NCI-H2081 treated with DMSO at 0.1 percent for 48 hours (cell line): ENCODE results near the gene PDCD6IP.
"Not testable (repeated sequence)": the region's sequence is repeated elsewhere in the genome, so short reads cannot be mapped to it uniquely, and the experiment has no call there.

Source experiments
- DNase-seq: peaks from one replicate; lab custom pipeline; 2025; lab: John Stamatoyannopoulos, UW

Gene PDCD6IP

DNA sequence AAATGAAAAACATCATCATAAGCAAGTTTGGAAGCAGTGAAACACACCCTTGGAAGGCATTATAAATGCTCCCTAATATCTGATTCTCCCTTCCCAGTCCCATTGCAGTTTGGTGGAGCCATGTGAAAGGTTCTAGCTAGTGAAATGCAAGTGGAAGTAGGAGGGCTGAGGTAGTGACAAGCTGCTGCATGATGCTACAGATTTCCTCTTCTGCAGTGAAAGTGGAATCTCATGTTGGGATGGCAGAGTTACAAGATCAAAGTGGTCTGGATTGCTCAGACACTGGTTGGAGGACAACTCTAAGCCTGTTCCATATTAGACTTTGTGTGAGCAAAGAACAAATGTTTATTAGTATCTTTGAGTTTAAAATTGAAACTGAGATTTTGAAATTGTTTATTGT, 3.3 kb upstream of the PDCD6IP start:
- DNase-seq, result no peak

DNA sequence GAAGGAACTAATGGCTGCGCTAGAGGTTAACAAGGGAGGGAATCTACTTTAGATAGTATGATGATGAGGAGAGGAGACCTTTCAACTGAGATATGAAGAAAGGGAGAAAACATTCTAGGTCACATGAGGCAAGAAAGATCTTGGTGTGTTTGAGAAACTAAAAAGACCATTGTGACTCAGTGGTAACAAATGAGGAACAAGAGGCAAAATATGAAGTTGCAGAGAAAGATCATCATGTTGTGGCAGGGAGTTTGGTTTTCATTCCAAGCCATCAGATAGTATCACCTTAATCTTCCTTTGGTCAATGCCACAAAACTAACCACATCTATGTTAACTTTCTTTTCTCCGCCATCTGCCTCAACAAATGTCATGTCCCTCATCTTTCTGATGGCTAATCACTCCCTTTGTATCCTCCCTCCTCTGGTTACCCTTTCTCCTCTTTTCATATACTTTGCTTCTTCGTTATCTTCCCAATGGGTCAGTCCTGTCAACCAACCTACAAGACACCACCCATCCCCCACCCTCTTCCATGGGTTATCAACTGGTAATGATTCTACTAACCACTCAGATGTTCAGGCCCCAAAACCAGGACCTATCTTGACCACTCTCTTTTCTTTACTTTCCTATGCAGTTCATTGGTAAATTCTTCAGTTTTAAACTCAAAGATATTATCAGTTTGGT, 2.4 kb upstream of the PDCD6IP start:
- no peak for DNase-seq

DNA sequence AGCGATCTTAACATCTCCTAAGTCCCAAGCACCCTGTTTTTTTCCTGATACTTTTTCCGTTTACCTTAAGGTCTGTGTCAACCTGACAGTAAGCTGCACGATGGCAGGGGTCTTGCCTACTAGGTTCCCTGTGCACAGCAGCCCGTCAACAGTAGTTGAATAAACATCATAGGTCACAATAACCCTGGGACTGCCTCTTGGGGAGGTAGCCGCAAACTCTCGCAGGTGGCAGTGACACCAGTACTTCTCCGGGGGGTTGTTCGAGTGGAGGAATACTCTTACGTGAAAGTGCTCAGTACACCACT, 365 bp upstream of the PDCD6IP start:
- DNase-seq, result no peak

DNA sequence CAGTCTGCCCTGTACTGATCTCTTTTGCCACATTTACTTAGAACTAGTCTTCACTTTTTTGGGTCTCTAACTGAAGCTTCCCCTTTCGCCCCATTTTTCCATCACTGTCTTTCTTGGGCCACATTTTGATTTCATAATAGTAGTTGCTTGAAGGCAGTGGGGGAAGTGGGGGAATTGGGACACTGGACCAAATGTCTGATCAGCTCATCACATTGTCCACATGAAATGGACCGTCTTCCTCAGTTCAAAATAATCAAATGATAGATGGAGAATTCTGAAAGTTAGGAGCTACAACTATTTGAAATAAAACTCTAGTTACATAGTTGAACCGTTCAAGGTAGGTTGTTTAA, 747 bp downstream of the PDCD6IP start:
- no peak for DNase-seq

DNA sequence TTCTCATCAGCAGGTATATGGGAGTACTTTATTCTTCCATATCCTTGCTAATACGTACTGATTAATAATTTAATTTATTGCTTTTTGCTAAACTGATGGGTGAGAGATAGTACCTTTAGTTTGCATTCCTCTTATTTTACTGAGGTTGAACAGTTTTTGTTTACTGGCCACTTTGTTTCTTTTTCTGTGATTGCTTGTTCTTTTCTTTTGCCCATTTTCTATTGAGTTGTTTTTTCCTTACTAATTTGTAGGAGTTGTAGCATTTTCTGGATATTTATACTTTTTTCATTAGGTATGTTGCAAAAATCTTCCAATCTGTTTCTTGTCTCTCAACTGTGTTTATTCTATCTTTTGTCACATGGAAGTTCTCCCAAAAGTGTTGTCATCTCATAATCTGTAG, 4.8 kb downstream of the PDCD6IP start:
- DNase-seq, result no peak

DNA sequence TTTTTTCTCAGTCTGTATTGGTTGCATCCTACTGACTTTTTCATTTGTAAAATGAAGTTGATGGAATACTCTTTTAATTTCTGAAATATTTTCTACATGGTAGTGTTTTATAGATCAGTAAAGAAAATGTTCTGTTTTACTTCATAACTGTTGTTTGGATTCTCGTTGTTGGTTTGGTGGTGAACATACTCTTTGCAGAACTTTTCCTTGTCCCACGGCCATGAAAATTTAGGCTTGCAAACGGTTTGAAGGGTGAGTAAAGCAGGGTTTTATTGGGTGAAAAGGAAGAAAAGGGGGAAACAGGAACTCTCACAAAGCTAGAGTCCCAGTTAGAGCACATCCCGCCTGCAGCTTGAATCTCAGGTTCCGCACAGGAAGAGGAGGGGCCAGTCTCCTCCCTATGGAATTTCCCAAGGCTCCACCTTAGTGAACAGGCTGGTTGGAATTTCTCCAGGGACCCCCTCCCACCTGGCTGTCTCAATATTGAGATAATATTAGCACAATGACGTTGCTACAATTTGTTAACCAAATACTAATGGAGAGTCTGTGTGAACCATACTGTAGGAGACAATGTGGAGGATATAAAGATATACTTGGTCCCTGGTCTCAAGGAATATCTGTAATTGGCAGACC, 5.6 kb downstream of the PDCD6IP start:
- DNase-seq, result no peak

DNA sequence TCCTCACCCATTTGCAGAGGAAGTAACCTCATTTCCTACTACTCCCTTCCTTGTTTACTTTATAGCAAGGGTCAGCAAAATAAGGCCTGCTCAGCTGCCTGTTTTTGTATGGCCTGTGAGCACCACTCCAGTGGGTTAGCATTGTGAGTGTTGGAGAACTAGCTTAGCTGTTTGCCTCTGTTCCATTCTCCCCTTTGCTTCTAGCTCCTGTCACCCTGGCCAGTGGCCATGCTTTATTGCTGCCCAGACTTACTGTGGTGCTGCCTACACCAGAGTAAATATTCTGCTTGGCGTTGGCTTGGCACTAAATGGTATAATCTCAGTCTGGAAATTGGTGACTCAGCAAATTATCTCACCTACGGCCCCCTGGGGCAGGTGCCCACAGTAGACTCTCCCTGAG, 8.8 kb downstream of the PDCD6IP start:
- no peak for DNase-seq

DNA sequence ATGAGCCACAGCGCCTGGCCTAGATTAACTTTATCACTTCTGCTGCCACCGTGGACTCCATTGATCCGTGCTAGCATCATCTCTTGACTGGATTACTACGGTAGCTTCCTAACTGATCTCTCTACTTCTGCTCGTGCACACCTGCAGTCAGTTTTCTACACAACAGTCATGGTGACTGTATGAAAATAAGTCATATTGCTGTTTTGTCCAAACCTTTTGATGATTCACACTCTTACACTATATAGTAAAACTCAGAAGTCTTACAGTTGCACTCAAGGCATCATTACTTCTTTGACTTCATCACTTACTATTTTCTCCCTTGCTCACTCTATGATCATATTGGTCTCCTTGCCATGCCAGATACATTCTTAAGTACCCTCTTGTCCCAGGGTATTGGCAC, 10.1 kb downstream of the PDCD6IP start:
- DNase-seq, result no peak

DNA sequence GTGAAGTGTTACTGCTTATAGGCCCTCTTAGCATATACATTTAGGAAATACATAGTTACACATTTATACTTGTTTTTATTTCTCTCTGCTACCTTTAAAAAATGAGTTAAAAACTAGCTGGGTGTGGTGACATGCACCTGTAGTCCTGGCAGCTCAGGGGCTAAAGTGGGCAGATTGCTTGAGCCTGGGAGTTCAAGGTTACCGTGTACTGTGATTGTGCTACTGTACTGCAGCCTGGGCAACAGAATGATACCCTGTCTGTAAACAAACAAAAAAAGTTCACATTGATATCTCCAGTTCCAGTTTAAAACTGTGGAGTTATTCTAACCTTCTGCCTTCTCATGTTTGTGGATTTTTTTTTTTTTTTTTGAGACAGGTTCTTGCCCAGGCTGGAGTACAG, 12.1 kb downstream of the PDCD6IP start:
- DNase-seq, result no peak

DNA sequence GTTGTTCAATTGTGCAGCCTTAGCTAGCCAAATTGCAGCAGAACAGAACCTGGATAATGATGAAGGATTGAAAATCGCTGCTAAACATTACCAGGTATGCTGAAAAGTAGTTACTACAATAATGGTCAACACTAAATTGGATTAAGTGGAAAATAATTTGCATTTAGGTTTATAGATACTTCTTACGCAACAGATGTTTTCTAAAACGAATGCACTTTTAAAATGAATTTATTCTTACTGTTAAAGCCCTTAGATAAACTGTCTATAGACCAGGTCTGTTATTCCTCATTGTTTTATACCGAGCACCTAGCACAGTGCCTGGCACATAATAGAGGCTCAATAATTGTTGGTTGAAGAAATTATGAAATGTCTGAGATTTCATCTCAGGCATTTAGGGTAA, 23.6 kb downstream of the PDCD6IP start:
- DNase-seq, result no peak

DNA sequence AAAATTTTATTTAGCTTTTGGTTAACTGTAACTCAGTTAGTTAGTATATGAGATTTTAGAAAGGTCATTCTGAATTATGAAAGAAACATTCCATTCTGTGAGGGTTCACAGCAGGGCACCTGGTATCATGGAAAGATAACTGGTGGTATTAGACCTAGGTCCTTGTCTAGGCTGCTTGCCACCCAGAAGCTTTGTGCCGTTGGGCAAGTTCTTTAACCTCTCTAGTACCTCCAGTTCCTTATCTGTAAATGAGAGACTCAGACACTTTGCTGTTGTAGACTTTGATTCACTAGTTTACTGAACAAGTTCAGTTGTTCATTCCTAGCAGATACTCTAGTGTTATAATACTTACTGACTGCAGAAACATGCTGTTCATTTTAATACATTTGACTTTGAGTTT, 25.4 kb downstream of the PDCD6IP start:
- DNase-seq, result no peak

DNA sequence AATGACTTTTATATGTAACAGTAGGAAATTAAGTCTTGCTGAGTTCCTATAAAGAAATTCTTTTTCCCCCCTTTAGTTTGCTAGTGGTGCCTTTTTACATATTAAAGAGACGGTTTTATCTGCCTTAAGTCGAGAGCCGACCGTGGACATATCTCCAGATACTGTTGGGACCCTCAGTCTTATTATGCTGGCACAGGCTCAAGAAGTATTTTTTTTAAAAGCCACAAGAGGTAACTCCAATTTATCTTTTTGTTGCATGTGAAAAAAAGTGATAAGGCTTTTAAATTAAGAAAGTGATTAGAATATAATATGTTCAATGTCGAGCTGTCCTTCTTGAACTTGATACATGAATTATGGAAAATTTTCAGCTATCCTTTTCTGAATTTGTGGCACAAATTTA, 26.7 kb downstream of the PDCD6IP start:
- no peak for DNase-seq

DNA sequence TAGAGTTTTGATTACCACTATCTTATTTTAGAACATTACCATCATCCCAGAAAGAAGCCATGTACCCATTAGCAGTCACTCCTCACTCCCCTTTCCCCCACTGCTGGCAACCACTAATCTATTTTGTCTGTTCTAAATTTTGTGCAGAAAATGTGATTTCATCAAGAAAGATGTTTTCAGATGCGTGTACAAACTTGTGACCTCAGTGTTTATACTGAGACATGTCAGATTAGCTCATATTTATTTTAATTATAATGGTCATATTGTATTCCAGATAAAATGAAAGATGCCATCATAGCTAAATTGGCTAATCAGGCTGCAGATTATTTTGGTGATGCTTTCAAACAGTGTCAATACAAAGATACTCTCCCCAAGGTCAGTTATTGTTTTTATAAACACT, 27.8 kb downstream of the PDCD6IP start:
- no peak for DNase-seq

DNA sequence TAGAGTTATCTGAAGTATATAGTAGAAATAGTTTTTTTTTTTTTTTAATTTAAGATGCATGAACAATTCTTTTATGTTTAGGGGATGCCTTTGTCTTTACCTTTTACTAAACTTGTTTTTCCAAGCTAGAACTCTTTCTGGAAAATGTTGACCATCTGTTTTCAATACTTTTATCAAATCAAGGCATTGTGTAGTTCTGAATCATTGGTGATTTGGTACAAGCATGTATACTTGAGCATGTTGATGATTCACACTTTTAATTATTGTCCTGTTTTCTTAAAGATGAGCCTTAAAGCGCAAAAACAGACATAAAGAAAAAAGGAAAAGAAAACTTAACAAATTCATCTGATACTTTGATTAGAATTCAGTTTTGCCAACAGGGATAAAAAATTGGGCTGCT, 28.3 kb downstream of the PDCD6IP start:
- DNase-seq, result no peak

DNA sequence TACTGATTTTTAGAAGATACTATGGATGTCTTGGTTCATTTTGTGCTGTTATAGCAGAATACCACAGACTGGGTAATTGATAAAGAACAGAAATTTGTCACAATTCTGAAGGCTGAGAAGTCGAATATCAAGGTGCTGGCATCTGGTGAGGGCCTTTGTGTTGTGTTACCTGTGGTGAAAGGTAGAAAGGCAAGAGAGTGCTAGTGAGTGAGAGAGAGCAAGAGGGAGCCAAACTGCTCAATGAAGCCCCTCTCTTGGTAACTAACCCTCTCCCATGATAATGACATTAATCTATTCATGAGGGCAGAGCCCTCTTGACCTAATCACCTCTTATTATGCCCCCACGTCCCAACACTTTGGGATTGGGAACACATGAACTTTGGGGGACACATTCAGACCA, 31.3 kb downstream of the PDCD6IP start:
- DNase-seq, result no peak

DNA sequence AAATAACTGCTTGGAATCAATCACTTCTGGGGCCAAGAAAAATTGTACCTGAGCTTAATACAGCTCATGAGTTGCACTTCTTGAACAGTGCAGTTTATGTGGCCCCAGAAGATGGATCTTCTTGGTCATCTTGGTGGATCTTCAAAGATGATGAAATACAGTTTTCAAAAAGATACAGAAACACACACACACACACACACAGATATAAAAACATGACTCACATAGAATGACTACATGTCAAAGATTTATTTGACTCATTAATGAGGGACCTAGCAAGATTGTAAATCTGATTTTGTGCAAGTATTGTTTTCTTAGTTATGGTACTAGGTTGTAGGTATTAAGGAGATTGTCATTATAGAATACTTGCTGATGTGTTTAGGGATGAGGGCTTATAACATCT, 32.6 kb downstream of the PDCD6IP start:
- DNase-seq, result no peak

DNA sequence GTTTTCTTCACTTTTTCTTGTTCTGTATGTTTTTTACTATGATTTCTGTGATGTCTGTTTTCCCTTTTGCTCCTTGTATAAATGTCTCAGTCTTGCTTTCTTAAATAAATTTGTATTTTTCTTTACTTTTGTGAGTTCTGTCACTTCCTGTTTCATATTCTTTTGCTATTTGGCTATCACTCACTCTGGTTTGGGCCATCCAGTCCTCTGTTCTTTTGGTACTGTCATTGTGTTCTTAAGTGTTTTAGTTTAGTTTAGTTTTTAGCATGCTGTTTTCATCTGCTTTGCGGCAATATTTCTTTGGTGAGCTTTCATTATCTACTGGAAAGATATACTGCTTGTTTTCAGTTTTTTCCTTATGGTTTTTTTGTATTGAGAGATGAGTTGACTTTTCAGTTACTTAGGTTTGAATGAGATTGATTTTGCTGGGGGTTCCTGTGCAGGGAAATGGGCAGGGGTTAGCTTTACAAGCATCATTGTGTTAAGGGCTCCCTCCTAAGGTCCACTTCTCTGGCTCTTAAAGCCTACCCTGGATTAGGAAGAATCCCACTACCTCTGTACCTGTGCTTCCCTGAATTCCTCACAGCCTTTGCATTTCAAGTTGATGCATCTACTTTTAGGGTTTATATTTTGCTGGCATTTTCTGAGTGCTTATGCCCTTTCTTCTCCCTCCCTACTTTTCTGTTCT, 35.1 kb downstream of the PDCD6IP start:
- DNase-seq, result no peak

DNA sequence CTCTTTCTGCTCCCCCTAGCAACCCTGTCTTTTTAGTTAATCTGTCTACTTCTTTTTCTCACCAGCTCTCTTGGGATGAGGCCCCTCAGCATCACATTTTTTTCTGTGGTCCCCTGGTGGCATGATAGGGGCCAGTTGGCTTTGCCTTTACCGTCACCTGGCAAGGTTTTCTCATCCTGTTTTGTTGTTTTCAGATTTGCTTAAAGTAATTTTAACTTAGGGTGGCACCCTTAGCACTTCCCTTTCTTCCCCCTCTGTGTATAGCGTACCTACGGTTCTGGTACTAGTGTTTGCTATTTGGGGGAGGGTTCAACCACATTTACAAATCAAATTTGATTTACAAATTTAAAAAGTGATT, 35.6 kb downstream of the PDCD6IP start:
- no peak for DNase-seq

DNA sequence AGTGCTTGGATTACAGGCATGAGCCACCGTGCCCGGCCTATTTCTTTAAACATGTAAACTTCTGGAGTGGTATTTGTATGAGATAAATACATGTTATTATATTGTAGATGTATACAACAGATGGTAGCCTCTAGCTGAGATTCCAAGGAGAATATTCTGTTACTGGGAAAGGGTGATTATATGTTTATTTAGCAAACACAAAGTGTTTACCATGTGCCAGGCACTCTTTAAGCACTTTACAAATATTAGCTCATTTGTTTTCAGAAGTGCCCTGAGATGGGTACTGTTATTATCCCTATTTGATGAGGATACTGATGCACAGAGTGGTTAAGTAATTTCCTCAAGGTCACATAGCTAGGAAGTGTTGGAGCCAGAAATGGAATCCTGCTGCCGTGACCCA, 38.8 kb downstream of the PDCD6IP start:
- DNase-seq, result not testable (repeated sequence)

DNA sequence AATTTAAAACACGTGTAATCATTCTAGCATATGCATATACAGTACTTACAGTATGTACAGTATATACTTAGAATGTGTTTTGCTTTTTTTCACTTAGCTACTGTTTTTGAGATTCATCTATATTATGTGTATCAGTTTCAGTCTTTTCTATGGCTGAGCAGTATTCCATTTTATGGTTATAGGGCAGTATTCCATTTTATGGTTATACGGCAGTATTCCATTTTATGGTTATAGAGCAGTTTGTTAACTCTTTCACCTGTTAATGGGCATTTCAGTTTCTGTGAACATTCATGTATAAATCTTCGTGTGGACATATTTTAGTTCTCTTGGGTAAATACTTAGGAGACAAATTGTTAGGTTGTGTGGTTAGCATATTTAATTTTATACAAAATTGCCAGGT, 40.9 kb downstream of the PDCD6IP start:
- DNase-seq, result no peak

DNA sequence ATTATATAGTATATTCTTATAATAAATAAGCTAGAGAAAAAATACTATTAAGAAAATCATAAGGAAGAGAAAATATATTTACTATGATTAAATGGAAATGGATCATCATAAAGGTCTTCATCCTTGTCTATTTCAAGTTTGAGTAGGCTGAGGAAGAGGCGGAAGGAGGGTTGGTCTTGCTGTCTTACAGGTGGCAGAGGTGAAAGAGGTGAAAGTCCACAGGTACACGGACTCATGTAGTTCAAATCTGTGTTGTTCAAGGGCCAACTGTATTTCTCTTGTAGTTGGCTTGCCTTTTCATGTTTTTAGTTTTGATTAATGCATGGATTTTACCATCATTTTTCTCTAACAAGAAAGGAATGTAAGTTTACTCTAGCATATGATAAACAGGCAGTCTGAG, 41.7 kb downstream of the PDCD6IP start:
- no peak for DNase-seq

DNA sequence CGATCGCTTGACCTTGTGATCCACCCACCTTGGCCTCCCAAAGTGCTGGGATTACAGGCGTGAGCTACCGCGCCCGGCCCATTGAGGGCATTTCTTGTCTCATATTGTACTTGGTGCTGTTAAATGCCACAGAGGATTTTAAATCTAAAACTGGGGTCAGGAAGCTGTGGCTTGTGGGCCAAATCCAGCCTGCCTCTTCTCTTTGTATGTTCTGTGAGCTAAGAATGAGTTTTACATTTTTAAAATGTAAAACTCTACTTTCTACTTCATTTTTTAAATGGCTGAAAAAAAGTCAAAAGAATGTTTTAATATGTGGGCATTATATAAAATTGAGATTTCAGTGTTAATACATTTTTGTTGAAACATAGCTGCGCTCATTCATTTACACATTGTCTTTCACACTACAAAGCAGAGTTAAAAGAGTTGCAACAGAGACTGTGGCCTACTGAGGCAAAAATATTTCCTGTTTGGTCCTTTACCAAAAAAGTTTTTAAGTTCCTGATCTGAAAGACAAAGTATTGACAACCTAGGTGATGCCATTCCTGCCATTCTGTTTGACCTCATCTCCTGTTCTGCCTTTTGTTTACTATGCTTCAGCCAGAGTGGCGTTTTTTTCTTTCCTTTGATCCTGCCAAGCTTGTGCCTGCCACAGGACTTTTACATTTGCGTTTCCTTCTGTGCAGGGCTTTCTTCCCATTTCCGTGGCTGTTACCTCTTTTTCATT, 50.4 kb downstream of the PDCD6IP start:
- no peak for DNase-seq

DNA sequence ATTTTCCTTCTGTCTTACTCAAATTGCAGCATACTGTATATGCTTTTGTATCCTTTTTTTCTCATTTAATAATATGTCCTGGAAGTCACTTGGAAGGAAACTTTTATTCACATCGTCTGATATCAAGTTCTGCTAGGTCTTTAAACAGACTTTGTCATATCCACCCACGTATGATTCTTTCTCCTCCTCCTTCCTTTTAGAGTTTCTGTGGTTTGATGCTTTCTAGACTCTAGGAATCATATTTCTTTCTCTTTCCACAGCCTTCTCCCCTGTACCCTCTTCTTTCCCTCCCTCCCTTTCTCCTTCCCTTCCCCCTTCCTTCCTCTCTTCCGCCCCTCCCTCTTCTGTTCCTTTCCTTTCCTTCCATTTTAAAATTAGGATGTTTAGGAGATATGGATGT, 52.2 kb downstream of the PDCD6IP start:
- DNase-seq, result not testable (repeated sequence)
